Neural progenitor cell (in vitro differentiated cells): Measurements from ENCODE around the gene SETD2. TPM values are rescaled to one million over a fixed set of nuclear protein-coding genes. Genes with fewer than 3 reads are reported as not detected.

Experiments used
- DNase-seq: peaks from one replicate; pipeline ENCODE4 v3.0.0-alpha.2; 2016; ENCODE audit warnings: low spot score
- H2AFZ ChIP-seq: fragments of 200-600 bp; sonication (generic); replicated peaks from 2 replicates; pipeline ENCODE4 v1.6.1; 2016; ENCODE audit warnings: antibody characterized with exemption
- H3F3A ChIP-seq: fragments of 200-600 bp; sonication (generic); 2 replicates; pipeline ENCODE4 v1.6.1; 2016; ENCODE audit warnings: antibody characterized with exemption, low read depth
- H3K27ac ChIP-seq: fragments of 200-600 bp; sonication (generic); 2 replicates; pipeline ENCODE4 v1.5.1; 2016; ENCODE audit warnings: mild to moderate bottlenecking
- H3K27me3 ChIP-seq: fragments of 200-600 bp; sonication (generic); 2 replicates; pipeline ENCODE4 v1.6.1; 2016; ENCODE audit warnings: mild to moderate bottlenecking, moderate library complexity
- H3K36me3 ChIP-seq: fragments of 200-600 bp; sonication (generic); 2 replicates; pipeline ENCODE4 v1.5.1; 2016
- H3K4me1 ChIP-seq: fragments of 200-600 bp; sonication (generic); 2 replicates; pipeline ENCODE4 v1.6.1; 2016; ENCODE audit warnings: mixed run types
- H3K4me2 ChIP-seq: fragments of 200-600 bp; sonication (generic); 2 replicates; pipeline ENCODE4 v1.6.1; 2016
- H3K4me3 ChIP-seq: fragments of 200-600 bp; sonication (generic); 2 replicates; pipeline ENCODE4 v1.5.1; 2016
- H3K79me2 ChIP-seq: fragments of 200-600 bp; sonication (generic); 2 replicates; pipeline ENCODE4 v1.6.1; 2016; ENCODE audit warnings: low read depth
- H3K9ac ChIP-seq: fragments of 200-600 bp; sonication (generic); 2 replicates; pipeline ENCODE4 v1.6.1; 2016
- H3K9me3 ChIP-seq: fragments of 200-600 bp; sonication (generic); 2 replicates; pipeline ENCODE4 v1.5.1; 2016; ENCODE audit warnings: low read depth
- H4K20me1 ChIP-seq: fragments of 200-600 bp; sonication (generic); 2 replicates; pipeline ENCODE4 v1.6.1; 2016; ENCODE audit warnings: low read depth
- H3K27ac Mint-ChIP-seq: 3 replicates; pipeline ENCODE4 v1.8.0; 2021; ENCODE audit warnings: mixed read lengths
- H3K27me3 Mint-ChIP-seq: 2 replicates; pipeline ENCODE4 v1.8.0; 2022; ENCODE audit warnings: low read depth, mild to moderate bottlenecking, inconsistent platforms, moderate library complexity, mixed read lengths; ENCODE audit not compliant: insufficient read depth
- H3K36me3 Mint-ChIP-seq: 3 replicates; pipeline ENCODE4 v1.8.0; 2021; ENCODE audit warnings: mixed read lengths
- H3K4me1 Mint-ChIP-seq: 3 replicates; pipeline ENCODE4 v1.8.0; 2021; ENCODE audit warnings: mixed read lengths
- H3K4me3 Mint-ChIP-seq: 3 replicates; pipeline ENCODE4 v1.8.0; 2021; ENCODE audit warnings: mild to moderate bottlenecking, moderate library complexity, mixed read lengths
- H3K9me3 Mint-ChIP-seq: 3 replicates; pipeline ENCODE4 v1.8.0; 2020; ENCODE audit warnings: mixed read lengths
- CTCF ChIP-seq: fragments of 200-600 bp; sonication (generic); IDR thresholded peaks from 2 replicates; pipeline ENCODE4 v1.5.1; 2017; ENCODE audit warnings: antibody characterized with exemption, mild to moderate bottlenecking
- EZH2 ChIP-seq: fragments of 200-600 bp; sonication (generic); IDR thresholded peaks from 2 replicates; pipeline ENCODE4 v1.6.1; 2017; ENCODE audit warnings: antibody characterized with exemption, mild to moderate bottlenecking, moderate library complexity
- EZH2phosphoT487 ChIP-seq: fragments of 200-600 bp; sonication (generic); IDR thresholded peaks from 2 replicates; pipeline ENCODE4 v1.6.1; 2017; ENCODE audit warnings: antibody characterized with exemption
- total RNA-seq: library from RNA; depleted of rRNA; stranded (reverse); fragments of >200 nt; gene quantifications from 2 replicates; pipeline ENCODE4 v1.2.3, GENCODE V29; 2015; ENCODE audit warnings: low replicate concordance

The SETD2 gene
- total RNA-seq, 1 donor from 2014 or later: 46.0 TPM

GRCh38 chr3:47176582-47176981 is 12.7 kb upstream of the SETD2 start:
- Histone ChIP-seq H3K79me2 (no peaks in the 10 kb centered on the region), H3K4me2 (no peak overlapping the region), H3K27me3 (no peaks in the 10 kb centered on the region), H3F3A (no peaks in the 10 kb centered on the region), H3K9me3 (no peaks in the 10 kb centered on the region), H3K27ac (no peak overlapping the region), H3K36me3 (no peaks in the 10 kb centered on the region), H2AFZ (no peak overlapping the region), H3K9ac (no peak overlapping the region), H4K20me1 (no peaks in the 10 kb centered on the region), H3K4me3 (no peak overlapping the region), H3K4me1 (no peaks in the 10 kb centered on the region)
- H3K27me3 Mint-ChIP-seq: peaks cover 2% of the 10 kb centered on the region
- no peak for DNase-seq
- peaks cover 11% of the 10 kb centered on the region for H3K36me3 Mint-ChIP-seq
- H3K4me3 Mint-ChIP-seq: no peak overlapping the region
- TF ChIP-seq EZH2phosphoT487 (no peak), CTCF (no peak), EZH2 (no peak)
- H3K9me3 Mint-ChIP-seq: no peaks in the 10 kb centered on the region
- H3K4me1 Mint-ChIP-seq: no peaks in the 10 kb centered on the region
- no peak overlapping the region for H3K27ac Mint-ChIP-seq

- Histone ChIP-seq H3K4me2 (peak overlapping the region; percentile 93), H4K20me1 (peaks cover 46% of the 10 kb centered on the region), H3K4me1 (peaks cover 25% of the 10 kb centered on the region), H3K27ac (peak overlapping the region; percentile 96), H3K9ac (peak overlapping the region; percentile 95), H3K9me3 (no peaks in the 10 kb centered on the region), H3K4me3 (peak overlapping the region; percentile 97), H3K36me3 (no peaks in the 10 kb centered on the region), H3F3A (peaks cover 28% of the 10 kb centered on the region), H3K27me3 (no peaks in the 10 kb centered on the region), H2AFZ (peak overlapping the region; percentile 91), H3K79me2 (peaks cover 93% of the 10 kb centered on the region)
- Mint-ChIP-seq H3K4me1 (peaks cover 36% of the 10 kb centered on the region), H3K27me3 (no peaks in the 10 kb centered on the region), H3K9me3 (peaks cover 2% of the 10 kb centered on the region), H3K36me3 (peaks cover 14% of the 10 kb centered on the region), H3K4me3 (peak overlapping the region; percentile 99), H3K27ac (peak overlapping the region; percentile 98)
- no peak for DNase-seq
- TF ChIP-seq EZH2phosphoT487: no peak
- TF ChIP-seq CTCF: no peak
- no peak for TF ChIP-seq EZH2
Measured at GRCh38 chr3:47163169-47164006, 525 bp downstream of the SETD2 start.

GRCh38 chr3:47162697-47163168 is 1.2 kb downstream of the SETD2 start:
- H2AFZ ChIP-seq: no peak overlapping the region
- TF ChIP-seq EZH2 (no peak), CTCF (no peak), EZH2phosphoT487 (no peak)
- H3K9ac ChIP-seq: peak overlapping the region; percentile 95
- H3K4me3 ChIP-seq: peak overlapping the region; percentile 97
- peaks cover 94% of the 10 kb centered on the region for H3K79me2 ChIP-seq
- Mint-ChIP-seq H3K27ac (peak overlapping the region; percentile 98), H3K9me3 (peaks cover 2% of the 10 kb centered on the region), H3K27me3 (no peaks in the 10 kb centered on the region), H3K36me3 (peaks cover 17% of the 10 kb centered on the region), H3K4me3 (peak overlapping the region; percentile 99), H3K4me1 (peaks cover 36% of the 10 kb centered on the region)
- peaks cover 28% of the 10 kb centered on the region for H3F3A ChIP-seq
- DNase-seq: peak; percentile 34
- no peaks in the 10 kb centered on the region for H3K27me3 ChIP-seq
- peak overlapping the region; percentile 96 for H3K27ac ChIP-seq
- H3K9me3 ChIP-seq: no peaks in the 10 kb centered on the region
- H4K20me1 ChIP-seq: peaks cover 53% of the 10 kb centered on the region
- peak overlapping the region; percentile 93 for H3K4me2 ChIP-seq
- H3K36me3 ChIP-seq: no peaks in the 10 kb centered on the region
- H3K4me1 ChIP-seq: peaks cover 27% of the 10 kb centered on the region
